ENCODE results near the gene PPP1R7.

GRCh38 chr2:241123816-241124536, 26.3 kb upstream of the PPP1R7 start:
- TF ChIP-seq SMC3 (IDR thresholded peaks at IDR 0.05; ENCODE audit: low read depth, low read length) (no peak), CTCF (conservative IDR thresholded peaks at IDR 0.05; ENCODE audit: low read depth, low read length) (no peak), RAD21 (IDR thresholded peaks at IDR 0.05; ENCODE audit: low read length) (no peak), RFX5 (IDR thresholded peaks at IDR 0.05; ENCODE audit: low read depth, low read length) (no peak), POLR2A (IDR thresholded peaks at IDR 0.05; ENCODE audit: low read depth, low read length) (no peak), MAZ (IDR thresholded peaks at IDR 0.05; ENCODE audit: borderline replicate concordance, low read depth, low read length) (no peak), CEBPB (IDR thresholded peaks at IDR 0.05; ENCODE audit: low read depth, low read length) (no peak), MXI1 (IDR thresholded peaks at IDR 0.05; ENCODE audit: borderline replicate concordance, low read depth, low read length) (no peak), RCOR1 (IDR thresholded peaks at IDR 0.05; ENCODE audit: insufficient replicate concordance, low read length) (no peak), MAFK (IDR thresholded peaks at IDR 0.05; ENCODE audit: low read depth, low read length) (no peak), CHD1 (IDR thresholded peaks at IDR 0.05; ENCODE audit: low read depth, low read length) (no peak)

All from IMR-90 (cell line).